ENCODE results near the gene TBC1D24. TPM values are rescaled to one million over a fixed set of nuclear protein-coding genes. Genes with fewer than 3 reads are reported as not detected.

TBC1D24 gene
- total RNA-seq, 1 donor from 2014 or later, result 12.6 TPM

GRCh38 chr16:2487903-2488531 is 13.1 kb downstream of the TBC1D24 start:
- POLR2A ChIA-PET, result interaction anchor here (0.6 to 1.5 kb wide), 9 partner anchors 18 to 467 kb away, joined by 3 to 10 read pairs (median 4); partner anchors contain the start of genes CCNF and TRAF7
- CTCF ChIA-PET, result interaction anchor here (0.6 to 3.4 kb wide), 5 partner anchors 13 to 293 kb away, joined by 3 to 21 read pairs (median 13); partner anchors contain the start of genes CCNF and TBC1D24
- no peaks in the 10 kb centered on the region for H3K36me3 Mint-ChIP-seq (ENCODE audit: low read depth)
- no peak overlapping the region for H3K4me3 Mint-ChIP-seq
- no peaks in the 10 kb centered on the region for H3K27me3 Mint-ChIP-seq
- H3K27ac Mint-ChIP-seq, result no peak overlapping the region
- no peak for TF ChIP-seq CTCF (IDR thresholded peaks at IDR 0.05)
- no peaks in the 10 kb centered on the region for H3K9me3 Mint-ChIP-seq
- ATAC-seq (ENCODE audit: low read depth), result no peak
- DNase-seq, result no peak
- peaks cover 23% of the 10 kb centered on the region for H3K4me1 Mint-ChIP-seq
- intact Hi-C loops (cut with micrococcal nuclease), result loop anchor here (1.0 to 5.0 kb wide), 11 partner anchors 13 to 465 kb away; partner anchors contain the start of genes ABCA3, ECI1 and RNPS1

GRCh38 chr16:2489581-2489980 is 14.7 kb downstream of the TBC1D24 start:
- Mint-ChIP-seq H3K4me1 (peaks cover 23% of the 10 kb centered on the region), H3K27ac (no peak overlapping the region), H3K4me3 (no peak overlapping the region), H3K27me3 (no peaks in the 10 kb centered on the region), H3K9me3 (no peaks in the 10 kb centered on the region), H3K36me3 (ENCODE audit: low read depth) (no peaks in the 10 kb centered on the region)
- POLR2A ChIA-PET, result interaction anchor here (1.0 kb wide), 1 partner anchor 30 kb away, joined by 3 read pairs; no protein-coding TSS in a partner anchor
- intact Hi-C loops (cut with micrococcal nuclease), result loop anchor here (5.0 kb wide), 1 partner anchor 237 kb away; the partner anchor contains the start of gene ECI1
- DNase-seq (no peak), ATAC-seq (ENCODE audit: low read depth) (no peak)
- CTCF ChIA-PET, result interaction anchor here (3.4 kb wide), 1 partner anchor 12 kb away, joined by 17 read pairs; no protein-coding TSS in a partner anchor
- TF ChIP-seq CTCF (IDR thresholded peaks at IDR 0.05), result no peak

GRCh38 chr16:2490190-2491105 is 15.5 kb downstream of the TBC1D24 start:
- intact Hi-C loops (cut with micrococcal nuclease), result no loop called here
- CTCF ChIA-PET, result no interaction called here
- ATAC-seq (ENCODE audit: low read depth), result no peak
- H3K27ac Mint-ChIP-seq, result no peak overlapping the region
- peaks cover 23% of the 10 kb centered on the region for H3K4me1 Mint-ChIP-seq
- H3K27me3 Mint-ChIP-seq, result no peaks in the 10 kb centered on the region
- no peaks in the 10 kb centered on the region for H3K9me3 Mint-ChIP-seq
- no peak for DNase-seq
- POLR2A ChIA-PET, result no interaction called here
- H3K36me3 Mint-ChIP-seq (ENCODE audit: low read depth), result no peaks in the 10 kb centered on the region
- H3K4me3 Mint-ChIP-seq, result no peak overlapping the region
- TF ChIP-seq CTCF (IDR thresholded peaks at IDR 0.05), result no peak

GRCh38 chr16:2492292-2492691 is 17.4 kb downstream of the TBC1D24 start:
- H3K27ac Mint-ChIP-seq, result no peak overlapping the region
- no peak for ATAC-seq (ENCODE audit: low read depth)
- no peaks in the 10 kb centered on the region for H3K27me3 Mint-ChIP-seq
- DNase-seq, result no peak
- peaks cover 8% of the 10 kb centered on the region for H3K36me3 Mint-ChIP-seq (ENCODE audit: low read depth)
- CTCF ChIA-PET, result no interaction called here
- no peak overlapping the region for H3K4me3 Mint-ChIP-seq
- intact Hi-C loops (cut with micrococcal nuclease), result no loop called here
- H3K9me3 Mint-ChIP-seq, result no peaks in the 10 kb centered on the region
- TF ChIP-seq CTCF (IDR thresholded peaks at IDR 0.05), result no peak
- POLR2A ChIA-PET, result no interaction called here
- H3K4me1 Mint-ChIP-seq, result peaks cover 10% of the 10 kb centered on the region

- ATAC-seq (ENCODE audit: low read depth) (no peak), DNase-seq (no peak)
- no peak for TF ChIP-seq CTCF (IDR thresholded peaks at IDR 0.05)
- H3K27me3 Mint-ChIP-seq, result no peaks in the 10 kb centered on the region
- no peaks in the 10 kb centered on the region for H3K9me3 Mint-ChIP-seq
- H3K36me3 Mint-ChIP-seq (ENCODE audit: low read depth), result peaks cover 17% of the 10 kb centered on the region
- POLR2A ChIA-PET, result no interaction called here
- H3K4me1 Mint-ChIP-seq, result no peaks in the 10 kb centered on the region
- intact Hi-C loops (cut with micrococcal nuclease), result no loop called here
- CTCF ChIA-PET, result no interaction called here
- H3K4me3 Mint-ChIP-seq, result no peak overlapping the region
- no peak overlapping the region for H3K27ac Mint-ChIP-seq
Observed at GRCh38 chr16:2493605-2494004, 18.7 kb downstream of the TBC1D24 start.

Measured in activated B cell treated with CpG ODN at 0.5 μM for 24 hours (primary cell).